ENCODE data around the gene NFILZ.

DNA sequence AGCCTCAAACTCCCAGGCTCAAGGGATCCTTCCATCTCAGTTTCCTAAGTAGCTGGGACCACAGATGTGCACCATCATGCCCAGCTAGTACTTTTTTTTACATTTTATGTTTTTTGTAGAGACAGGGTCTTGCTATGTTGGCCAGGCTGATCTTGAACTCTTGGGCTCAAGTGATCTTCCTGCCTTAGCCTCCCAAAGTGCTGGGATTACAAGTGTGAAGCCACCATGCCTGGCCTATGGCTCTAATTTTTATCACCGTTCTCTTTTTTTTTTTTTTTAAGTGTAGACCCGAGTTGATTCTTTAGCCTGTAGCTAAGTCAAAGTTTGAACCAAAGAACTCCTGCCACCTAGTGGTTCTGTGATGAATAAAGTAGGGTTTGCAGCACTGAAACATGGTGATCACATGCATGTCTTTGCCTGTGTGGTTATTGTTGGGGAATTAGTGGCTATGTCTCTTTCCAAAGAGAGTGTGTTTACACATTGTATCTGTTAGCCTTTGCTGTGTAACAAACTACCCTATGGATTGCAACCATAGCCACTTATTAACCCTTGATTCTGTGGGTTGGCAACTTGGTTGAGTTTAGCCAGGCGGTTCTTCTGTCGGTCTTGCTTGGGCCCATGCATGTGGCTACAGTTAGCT lies 11.6 kb downstream of the NFILZ start:
- TF ChIP-seq, protein P1, sequence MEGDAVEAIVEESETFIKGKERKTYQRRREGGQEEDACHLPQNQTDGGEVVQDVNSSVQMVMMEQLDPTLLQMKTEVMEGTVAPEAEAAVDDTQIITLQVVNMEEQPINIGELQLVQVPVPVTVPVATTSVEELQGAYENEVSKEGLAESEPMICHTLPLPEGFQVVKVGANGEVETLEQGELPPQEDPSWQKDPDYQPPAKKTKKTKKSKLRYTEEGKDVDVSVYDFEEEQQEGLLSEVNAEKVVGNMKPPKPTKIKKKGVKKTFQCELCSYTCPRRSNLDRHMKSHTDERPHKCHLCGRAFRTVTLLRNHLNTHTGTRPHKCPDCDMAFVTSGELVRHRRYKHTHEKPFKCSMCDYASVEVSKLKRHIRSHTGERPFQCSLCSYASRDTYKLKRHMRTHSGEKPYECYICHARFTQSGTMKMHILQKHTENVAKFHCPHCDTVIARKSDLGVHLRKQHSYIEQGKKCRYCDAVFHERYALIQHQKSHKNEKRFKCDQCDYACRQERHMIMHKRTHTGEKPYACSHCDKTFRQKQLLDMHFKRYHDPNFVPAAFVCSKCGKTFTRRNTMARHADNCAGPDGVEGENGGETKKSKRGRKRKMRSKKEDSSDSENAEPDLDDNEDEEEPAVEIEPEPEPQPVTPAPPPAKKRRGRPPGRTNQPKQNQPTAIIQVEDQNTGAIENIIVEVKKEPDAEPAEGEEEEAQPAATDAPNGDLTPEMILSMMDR (conservative IDR thresholded peaks at IDR 0.05; ENCODE audit: low read depth, low read length) = peak; percentile 71
- TF ChIP-seq EZH2phosphoT487 (IDR thresholded peaks at IDR 0.05; ENCODE audit: borderline replicate concordance, low read length) = no peak
- no peak for TF ChIP-seq EZH2 (IDR thresholded peaks at IDR 0.05; ENCODE audit: low read length, unreplicated experiment)

Measured in PC-3 (cell line).